Activated CD8-positive, alpha-beta memory T cell treated with anti-CD3 and anti-CD28 coated beads, Interleukin-2, amount 10 ng/mL, durations not matched to agents 7 days and 5 days (primary cell): Measurements from ENCODE around the gene LDB3. TPM values are rescaled to one million over a fixed set of nuclear protein-coding genes. Genes with fewer than 3 reads are reported as not detected.

Experiments
- ATAC-seq: fragments of 150-1000 bp; cut with Tn5 transposase; one replicate; pipeline ENCODE4 v1.10.0; 2021; ENCODE audit warnings: moderate library complexity
- CTCF ChIA-PET: fragments of 350-600 bp; sonication (Branson Sonifier 250); formaldehyde crosslinking; loops from one replicate; lab custom pipeline; 2021; ENCODE audit warnings: antibody characterized with exemption; lab: Charles Lee
- DNase-seq: peaks from one replicate; pipeline ENCODE4 v3.0.0-alpha.2; 2020
- H3K27ac Mint-ChIP-seq: one replicate; pipeline ENCODE4 v1.8.0; 2021; ENCODE audit warnings: mild to moderate bottlenecking, mixed read lengths
- H3K27me3 Mint-ChIP-seq: one replicate; pipeline ENCODE4 v1.8.0; 2021; ENCODE audit warnings: mixed read lengths
- H3K36me3 Mint-ChIP-seq: one replicate; pipeline ENCODE4 v1.8.0; 2021; ENCODE audit warnings: mild to moderate bottlenecking, mixed read lengths
- H3K4me1 Mint-ChIP-seq: one replicate; pipeline ENCODE4 v1.8.0; 2021; ENCODE audit warnings: mixed read lengths
- H3K4me3 Mint-ChIP-seq: one replicate; pipeline ENCODE4 v1.8.0; 2021; ENCODE audit warnings: mild to moderate bottlenecking, moderate library complexity, mixed read lengths
- H3K9me3 Mint-ChIP-seq: one replicate; pipeline ENCODE4 v1.8.0; 2022; ENCODE audit warnings: low read depth, mixed read lengths
- total RNA-seq, 2 experiments: library from RNA; stranded (reverse); gene quantifications; one replicate each; pipeline ENCODE4 v1.2.3, GENCODE V29; 2021

LDB3 gene
- total RNA-seq, 2 experiments from 2014 or later, result 0.05 to 0.23 TPM

DNA sequence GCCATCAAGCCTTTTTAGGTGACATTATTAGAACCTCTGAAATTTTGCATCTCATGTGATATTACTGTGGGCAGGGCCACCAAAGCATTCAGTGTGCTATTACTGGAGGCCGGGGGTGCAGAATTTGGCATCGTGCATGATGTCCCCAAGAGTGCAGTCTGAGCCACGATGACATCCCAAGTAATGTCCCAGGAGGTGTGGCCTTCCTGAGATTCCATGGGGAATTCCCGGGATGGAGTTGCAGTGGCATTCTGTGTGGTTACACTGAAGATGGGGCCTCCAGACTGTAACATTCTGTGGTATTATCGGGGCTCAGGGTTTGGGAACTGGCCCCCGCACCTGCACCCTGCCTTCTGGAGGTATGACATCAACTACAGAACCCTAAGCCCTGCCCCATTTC, 9.1 kb downstream of the LDB3 start:
- no peak overlapping the region for H3K4me3 Mint-ChIP-seq
- peaks cover 3% of the 10 kb centered on the region for H3K27me3 Mint-ChIP-seq
- ATAC-seq (no peak), DNase-seq (no peak)
- no peaks in the 10 kb centered on the region for H3K36me3 Mint-ChIP-seq
- H3K9me3 Mint-ChIP-seq, result no peaks in the 10 kb centered on the region
- CTCF ChIA-PET, result no interaction called here
- no peaks in the 10 kb centered on the region for H3K4me1 Mint-ChIP-seq
- no peak overlapping the region for H3K27ac Mint-ChIP-seq

DNA sequence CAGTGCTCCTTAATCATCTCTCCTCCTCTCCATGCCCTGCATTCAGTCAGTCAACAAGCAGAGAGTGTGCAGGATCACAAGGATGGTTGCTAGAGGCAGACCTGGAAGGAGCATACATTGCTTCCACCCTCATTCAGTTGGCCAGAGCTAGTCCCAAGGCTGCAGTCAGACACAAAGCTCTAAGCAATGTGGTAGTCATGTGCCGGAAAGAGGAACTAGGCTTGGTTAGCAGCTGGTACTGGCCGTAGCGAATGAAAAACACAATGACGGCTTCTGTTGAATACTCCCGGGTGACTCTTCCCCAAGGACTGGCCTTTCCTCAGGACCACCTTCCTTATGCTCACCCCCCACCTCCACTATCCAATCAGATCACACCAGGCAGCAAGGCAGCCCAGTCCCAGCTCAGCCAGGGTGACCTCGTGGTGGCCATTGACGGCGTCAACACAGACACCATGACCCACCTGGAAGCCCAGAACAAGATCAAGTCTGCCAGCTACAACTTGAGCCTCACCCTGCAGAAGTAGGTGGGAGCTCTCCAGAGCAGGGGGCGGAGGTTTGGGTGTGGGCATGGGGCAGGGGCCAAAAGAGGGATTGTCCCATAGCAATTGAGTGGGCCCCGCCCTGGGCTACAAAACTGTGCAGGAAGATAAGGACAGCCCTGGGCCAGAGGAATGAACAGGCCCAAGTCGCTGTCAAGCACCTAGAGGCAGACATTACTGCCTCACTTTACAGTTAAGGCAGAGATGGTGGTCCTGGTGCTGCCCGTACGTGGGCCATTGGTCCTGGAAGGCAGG, 10.9 kb downstream of the LDB3 start:
- Mint-ChIP-seq H3K27ac (no peak overlapping the region), H3K4me3 (no peak overlapping the region), H3K4me1 (no peaks in the 10 kb centered on the region), H3K36me3 (no peaks in the 10 kb centered on the region), H3K27me3 (peaks cover 6% of the 10 kb centered on the region), H3K9me3 (no peaks in the 10 kb centered on the region)
- ATAC-seq (no peak), DNase-seq (no peak)
- CTCF ChIA-PET, result interaction anchor here (1.3 to 1.5 kb wide), 2 partner anchors 8 to 15 kb away, joined by 3 to 4 read pairs; no protein-coding TSS in a partner anchor

DNA sequence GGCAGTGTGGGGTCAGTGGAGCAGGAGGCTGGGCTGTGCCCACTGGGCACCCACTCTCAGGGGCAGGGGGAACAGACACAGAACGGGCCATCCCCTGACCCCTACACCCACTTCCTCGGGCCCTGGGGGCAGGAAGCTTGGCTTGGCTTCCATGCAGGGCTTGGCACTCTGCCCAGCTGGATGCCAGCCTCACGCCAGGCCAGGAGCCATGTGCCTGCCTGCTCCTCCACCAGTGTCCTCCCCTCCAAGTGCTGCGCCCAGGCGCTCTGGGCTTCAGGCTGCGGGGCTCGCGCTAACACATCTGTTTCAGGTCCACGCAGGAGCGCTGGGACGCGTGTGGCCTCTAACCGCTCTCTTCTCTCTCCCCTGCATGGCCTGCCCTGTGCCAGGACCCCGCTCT, 12.7 kb downstream of the LDB3 start:
- Mint-ChIP-seq H3K4me3 (no peak overlapping the region), H3K27ac (no peak overlapping the region), H3K27me3 (peaks cover 7% of the 10 kb centered on the region), H3K4me1 (no peaks in the 10 kb centered on the region), H3K9me3 (no peaks in the 10 kb centered on the region), H3K36me3 (no peaks in the 10 kb centered on the region)
- CTCF ChIA-PET, result no interaction called here
- ATAC-seq (no peak), DNase-seq (no peak)

DNA sequence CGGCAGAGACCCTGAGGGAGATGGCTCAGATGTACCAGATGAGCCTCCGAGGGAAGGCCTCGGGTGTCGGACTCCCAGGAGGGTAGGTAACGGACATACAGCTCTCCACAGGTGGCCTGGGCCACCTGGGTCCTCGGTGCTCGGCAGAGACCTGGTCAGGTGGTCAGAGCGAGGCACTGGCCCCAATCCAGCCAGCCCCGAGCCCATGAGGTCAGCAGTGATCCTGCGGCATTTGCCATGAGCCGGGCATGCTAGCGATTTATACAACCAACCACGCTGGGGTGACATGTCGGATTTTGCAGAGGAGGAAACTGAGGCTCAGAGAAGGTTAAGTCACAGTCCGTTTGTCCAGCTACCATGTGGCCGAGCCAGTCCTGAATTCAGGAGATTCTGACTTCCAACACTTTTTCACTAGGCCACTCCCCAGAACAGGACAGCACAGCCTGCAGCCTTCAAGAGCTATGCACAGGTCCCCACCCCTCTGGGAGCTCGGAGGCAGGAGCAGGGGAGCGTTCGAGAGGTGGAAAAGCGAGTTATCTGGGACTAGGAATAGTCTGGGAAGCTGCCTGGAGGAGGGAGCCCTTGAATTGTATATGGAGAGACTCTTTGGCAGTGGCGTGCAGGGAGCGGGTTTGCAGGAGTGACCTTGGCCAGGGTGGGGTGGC, 13.5 kb downstream of the LDB3 start:
- H3K27ac Mint-ChIP-seq, result no peak overlapping the region
- ATAC-seq, result no peak
- no peak for DNase-seq
- H3K36me3 Mint-ChIP-seq, result no peaks in the 10 kb centered on the region
- CTCF ChIA-PET, result interaction anchor here (0.5 kb wide), 1 partner anchor 257 kb away, joined by 4 read pairs; no protein-coding TSS in a partner anchor
- H3K4me1 Mint-ChIP-seq, result no peaks in the 10 kb centered on the region
- H3K9me3 Mint-ChIP-seq, result no peaks in the 10 kb centered on the region
- peaks cover 7% of the 10 kb centered on the region for H3K27me3 Mint-ChIP-seq
- H3K4me3 Mint-ChIP-seq, result no peak overlapping the region

DNA sequence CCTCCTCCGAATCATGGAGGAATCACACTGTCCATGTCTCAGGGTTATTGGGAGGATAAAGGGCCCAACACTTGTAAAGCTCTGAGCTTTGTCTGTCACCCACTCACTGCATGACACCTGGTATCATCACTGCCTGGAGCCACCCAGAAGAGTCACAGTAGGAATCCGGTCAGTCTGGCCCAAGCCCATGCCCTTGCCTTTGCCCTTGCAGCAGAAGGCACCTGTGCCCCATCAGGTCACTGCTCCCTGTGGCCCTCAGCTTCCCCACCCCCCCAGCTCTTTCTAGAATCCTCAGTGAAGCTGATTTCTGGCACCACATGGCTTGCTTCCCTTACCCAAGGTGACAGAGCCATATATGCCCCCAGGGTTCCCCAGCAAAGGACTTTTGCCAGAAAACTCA, 14.4 kb downstream of the LDB3 start:
- Mint-ChIP-seq H3K4me1 (no peaks in the 10 kb centered on the region), H3K9me3 (no peaks in the 10 kb centered on the region), H3K27ac (no peak overlapping the region), H3K27me3 (peaks cover 7% of the 10 kb centered on the region), H3K36me3 (no peaks in the 10 kb centered on the region), H3K4me3 (no peak overlapping the region)
- CTCF ChIA-PET, result interaction anchor here (0.8 kb wide), 1 partner anchor 206 kb away, joined by 4 read pairs; no protein-coding TSS in a partner anchor
- ATAC-seq (no peak), DNase-seq (no peak)

DNA sequence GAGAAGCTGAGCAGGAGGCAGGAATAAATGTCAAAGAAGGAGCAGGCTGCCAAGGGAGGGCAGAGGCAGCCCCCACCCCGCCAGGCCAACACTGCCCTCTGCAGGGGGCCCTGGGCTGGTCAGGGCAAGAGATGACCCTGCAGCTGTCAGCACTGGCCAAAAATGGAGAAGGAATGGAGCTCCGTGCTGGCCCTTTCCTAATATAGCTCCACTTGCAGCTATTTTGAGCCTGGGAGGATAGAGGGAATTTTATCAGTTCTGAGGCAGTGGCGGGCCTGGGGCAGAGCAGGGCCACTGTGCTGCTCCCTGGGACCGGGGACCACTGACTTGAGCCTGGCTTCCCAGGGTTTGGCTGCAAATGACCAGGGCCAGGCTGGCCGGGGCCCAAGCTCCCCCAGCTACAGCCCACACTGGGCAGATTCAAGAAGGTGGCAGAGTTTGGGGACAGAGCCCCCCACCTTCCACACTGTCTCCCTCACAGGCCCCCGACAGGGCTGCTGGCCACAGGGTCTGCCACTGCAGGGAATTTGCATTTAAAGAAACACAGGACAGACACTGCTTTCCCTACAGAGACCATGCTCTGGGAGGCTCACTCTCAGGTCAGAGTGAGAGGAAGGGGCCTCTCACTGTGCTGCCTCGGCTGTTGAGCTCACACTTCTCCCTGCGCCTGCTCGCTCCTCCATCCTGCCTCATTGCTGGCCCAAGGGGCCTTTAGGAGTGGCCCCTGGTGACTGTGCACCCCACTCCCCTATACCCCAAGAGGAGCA, 16.2 kb downstream of the LDB3 start:
- no peak for DNase-seq
- CTCF ChIA-PET, result interaction anchor here (0.5 to 0.8 kb wide), 2 partner anchors 222 to 255 kb away, joined by 3 to 5 read pairs; no protein-coding TSS in a partner anchor

DNA sequence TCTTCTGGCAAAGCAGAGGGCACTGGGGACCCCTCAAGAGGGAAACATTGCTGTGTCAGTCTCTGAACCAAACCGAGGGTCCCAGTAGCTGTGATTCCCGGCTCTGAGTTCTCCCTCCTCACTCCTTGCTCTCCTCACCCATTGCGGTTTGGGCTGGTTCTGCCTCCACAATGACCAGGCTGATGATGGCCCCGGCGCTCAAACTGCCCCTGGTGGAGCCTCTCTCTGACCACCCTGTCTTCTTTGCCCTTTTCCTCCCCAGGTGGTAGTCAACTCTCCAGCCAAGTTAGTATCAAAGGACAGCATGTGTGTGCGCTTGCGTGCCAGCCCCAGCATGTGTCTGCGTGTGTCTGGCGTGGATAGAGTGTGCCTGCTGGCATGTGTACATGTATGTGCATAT, 17.1 kb downstream of the LDB3 start:
- DNase-seq, result no peak
- Mint-ChIP-seq H3K36me3 (no peaks in the 10 kb centered on the region), H3K27ac (no peak overlapping the region), H3K27me3 (peaks cover 7% of the 10 kb centered on the region), H3K9me3 (no peaks in the 10 kb centered on the region), H3K4me1 (peaks cover 4% of the 10 kb centered on the region), H3K4me3 (no peak overlapping the region)
- CTCF ChIA-PET, result interaction anchor here (0.5 to 0.8 kb wide), 2 partner anchors 223 to 254 kb away, joined by 3 to 5 read pairs; no protein-coding TSS in a partner anchor
- no peak for ATAC-seq

More for the DNA sequence above, 16.2 kb downstream of the LDB3 start:
- H3K9me3 Mint-ChIP-seq, result no peaks in the 10 kb centered on the region
- H3K27me3 Mint-ChIP-seq, result peaks cover 7% of the 10 kb centered on the region
- H3K27ac Mint-ChIP-seq, result no peak overlapping the region
- H3K4me3 Mint-ChIP-seq, result no peak overlapping the region
- H3K36me3 Mint-ChIP-seq, result no peaks in the 10 kb centered on the region
- no peak for ATAC-seq
- H3K4me1 Mint-ChIP-seq, result peaks cover 4% of the 10 kb centered on the region

DNA sequence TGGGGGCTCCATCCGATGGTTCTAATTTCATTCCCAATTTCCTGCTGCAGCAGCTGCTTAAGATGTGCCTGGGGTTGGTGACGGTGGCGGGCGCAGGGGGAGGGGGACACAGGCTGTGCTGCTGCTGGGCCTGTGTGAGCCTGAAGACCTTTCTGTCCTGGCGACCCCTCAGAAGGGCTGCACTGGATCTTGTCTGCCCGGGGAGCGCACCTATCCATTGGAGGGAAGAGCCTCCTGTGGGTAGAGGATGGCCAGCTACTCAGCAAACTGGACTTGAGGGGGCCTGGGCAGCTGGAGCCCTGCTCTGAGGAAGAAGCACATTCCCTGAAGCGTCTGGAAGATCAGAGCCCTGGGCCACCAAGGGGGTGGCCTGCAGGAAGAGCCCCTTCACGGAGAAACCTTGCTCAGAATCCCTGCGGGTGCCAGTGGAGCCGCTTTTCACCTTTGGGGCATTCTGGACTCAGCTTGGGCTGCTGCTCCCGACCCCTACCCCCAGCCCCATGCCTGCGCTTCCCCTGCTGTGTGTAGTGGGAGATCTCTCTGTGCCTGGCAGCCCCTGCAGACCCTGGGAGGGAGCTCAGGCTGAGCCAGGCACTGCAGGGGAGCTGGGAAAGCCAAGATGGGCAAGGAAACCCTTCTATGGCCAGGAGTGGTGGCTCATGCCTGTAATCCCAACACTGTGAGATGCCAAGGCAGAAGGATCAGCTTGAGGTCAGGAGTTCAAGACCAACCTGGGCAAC, 17.8 kb downstream of the LDB3 start:
- Mint-ChIP-seq H3K27me3 (peaks cover 7% of the 10 kb centered on the region), H3K27ac (no peak overlapping the region), H3K4me1 (peaks cover 4% of the 10 kb centered on the region), H3K36me3 (no peaks in the 10 kb centered on the region), H3K9me3 (no peaks in the 10 kb centered on the region), H3K4me3 (no peak overlapping the region)
- ATAC-seq (no peak), DNase-seq (no peak)
- CTCF ChIA-PET, result no interaction called here

DNA sequence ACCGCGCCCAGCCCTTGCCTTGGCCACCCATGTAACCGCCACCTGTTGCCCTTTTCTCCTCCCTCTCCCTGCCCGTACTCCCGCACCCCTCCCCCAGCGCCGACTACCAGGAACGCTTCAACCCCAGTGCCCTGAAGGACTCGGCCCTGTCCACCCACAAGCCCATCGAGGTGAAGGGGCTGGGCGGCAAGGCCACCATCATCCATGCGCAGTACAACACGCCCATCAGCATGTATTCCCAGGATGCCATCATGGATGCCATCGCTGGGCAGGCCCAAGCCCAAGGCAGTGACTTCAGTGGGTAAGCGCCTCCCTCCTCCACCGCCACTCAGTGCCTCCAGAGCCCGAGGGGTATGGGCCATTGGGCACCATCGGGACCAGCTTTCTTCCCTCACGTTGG, 18.7 kb downstream of the LDB3 start:
- no peak overlapping the region for H3K4me3 Mint-ChIP-seq
- no peaks in the 10 kb centered on the region for H3K36me3 Mint-ChIP-seq
- CTCF ChIA-PET, result interaction anchor here (1.0 to 1.2 kb wide), 2 partner anchors 9 to 213 kb away, joined by 4 to 8 read pairs; no protein-coding TSS in a partner anchor
- H3K27ac Mint-ChIP-seq, result no peak overlapping the region
- peaks cover 7% of the 10 kb centered on the region for H3K27me3 Mint-ChIP-seq
- H3K4me1 Mint-ChIP-seq, result peaks cover 4% of the 10 kb centered on the region
- no peak for DNase-seq
- H3K9me3 Mint-ChIP-seq, result no peaks in the 10 kb centered on the region
- no peak for ATAC-seq

DNA sequence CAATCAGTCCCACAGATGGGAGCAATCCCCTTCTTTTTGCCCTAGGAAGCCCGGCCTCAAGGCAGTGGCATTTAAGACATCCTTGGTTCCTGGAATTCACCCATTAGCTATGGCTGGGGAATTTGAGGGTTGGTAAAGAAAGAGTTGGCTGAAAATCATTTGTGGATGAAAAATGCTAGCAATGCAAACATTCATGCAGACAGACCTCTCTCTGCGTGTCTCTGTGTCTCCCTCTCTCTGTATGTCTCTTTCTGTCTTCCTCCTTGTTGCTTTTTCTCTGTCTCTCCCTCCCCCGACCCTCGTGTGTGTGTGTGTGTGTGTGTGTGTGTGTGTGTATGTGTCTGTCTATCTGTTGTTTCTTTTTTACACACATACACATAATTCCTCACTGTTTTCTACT, 19.4 kb downstream of the LDB3 start:
- ATAC-seq (no peak), DNase-seq (no peak)
- CTCF ChIA-PET, result interaction anchor here (1.0 to 1.6 kb wide), 4 partner anchors 9 to 251 kb away, joined by 3 to 8 read pairs (median 4); no protein-coding TSS in a partner anchor
- Mint-ChIP-seq H3K27ac (no peak overlapping the region), H3K9me3 (no peaks in the 10 kb centered on the region), H3K4me3 (no peak overlapping the region), H3K4me1 (peaks cover 4% of the 10 kb centered on the region), H3K36me3 (no peaks in the 10 kb centered on the region), H3K27me3 (peaks cover 7% of the 10 kb centered on the region)

DNA sequence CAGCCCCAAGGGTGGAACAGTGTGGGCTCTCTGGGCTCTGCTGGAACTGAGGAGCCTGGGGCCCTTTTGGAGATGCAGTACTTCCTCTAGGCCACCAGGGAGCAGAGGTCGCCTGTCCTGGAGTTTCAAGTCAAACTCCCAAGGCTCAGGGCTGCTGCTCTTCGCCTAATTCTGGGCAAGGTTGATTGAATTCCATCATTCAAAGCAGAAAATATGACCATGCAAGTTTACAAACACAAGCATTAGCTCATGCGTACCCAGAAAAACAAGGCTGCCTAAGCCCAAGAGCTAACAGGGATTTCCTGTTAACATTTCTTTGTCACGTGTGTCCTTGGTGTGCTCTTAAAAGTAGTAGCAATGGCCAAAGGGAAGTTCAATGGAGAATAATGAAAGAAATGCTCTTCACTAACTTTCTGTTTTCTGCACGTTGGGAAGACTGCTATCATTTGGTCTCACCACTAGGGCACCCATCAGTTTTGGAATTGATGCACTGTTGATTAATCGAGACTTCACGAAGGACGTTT, 20.1 kb downstream of the LDB3 start:
- DNase-seq (peak; percentile 67), ATAC-seq (peak; percentile 91)
- Mint-ChIP-seq H3K36me3 (no peaks in the 10 kb centered on the region), H3K27me3 (peaks cover 4% of the 10 kb centered on the region), H3K4me3 (no peak overlapping the region), H3K9me3 (no peaks in the 10 kb centered on the region), H3K27ac (no peak overlapping the region), H3K4me1 (peaks cover 4% of the 10 kb centered on the region)
- CTCF ChIA-PET, result interaction anchor here (0.7 to 1.6 kb wide), 7 partner anchors 11 to 250 kb away, joined by 3 read pairs; no protein-coding TSS in a partner anchor

DNA sequence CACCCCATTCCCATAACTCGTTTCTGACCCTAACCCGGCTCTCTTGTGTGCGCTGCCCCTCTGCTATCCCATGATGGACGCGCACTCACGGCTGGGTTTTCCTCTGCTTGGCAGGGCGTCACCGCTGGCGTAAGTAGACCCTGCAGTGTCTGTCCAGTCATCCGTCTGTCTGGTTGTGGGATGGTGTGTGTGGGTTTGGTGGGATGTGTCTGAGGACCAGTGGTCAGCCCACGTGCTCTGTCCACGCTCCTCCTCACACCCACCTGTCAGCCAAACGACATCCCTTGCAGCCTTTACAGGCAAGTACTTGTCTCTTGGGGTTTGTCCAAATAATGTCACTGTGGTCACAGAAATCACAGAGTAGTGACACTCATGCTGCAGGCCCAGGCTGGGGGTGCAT, 20.8 kb downstream of the LDB3 start:
- Mint-ChIP-seq H3K9me3 (no peaks in the 10 kb centered on the region), H3K4me3 (no peak overlapping the region), H3K36me3 (no peaks in the 10 kb centered on the region), H3K4me1 (peaks cover 4% of the 10 kb centered on the region), H3K27ac (no peak overlapping the region), H3K27me3 (peaks cover 4% of the 10 kb centered on the region)
- ATAC-seq (no peak), DNase-seq (no peak)
- CTCF ChIA-PET, result interaction anchor here (0.9 to 1.6 kb wide), 4 partner anchors 19 to 249 kb away, joined by 3 read pairs; no protein-coding TSS in a partner anchor
